ENCODE measurements around the gene WDR17.

DNA sequence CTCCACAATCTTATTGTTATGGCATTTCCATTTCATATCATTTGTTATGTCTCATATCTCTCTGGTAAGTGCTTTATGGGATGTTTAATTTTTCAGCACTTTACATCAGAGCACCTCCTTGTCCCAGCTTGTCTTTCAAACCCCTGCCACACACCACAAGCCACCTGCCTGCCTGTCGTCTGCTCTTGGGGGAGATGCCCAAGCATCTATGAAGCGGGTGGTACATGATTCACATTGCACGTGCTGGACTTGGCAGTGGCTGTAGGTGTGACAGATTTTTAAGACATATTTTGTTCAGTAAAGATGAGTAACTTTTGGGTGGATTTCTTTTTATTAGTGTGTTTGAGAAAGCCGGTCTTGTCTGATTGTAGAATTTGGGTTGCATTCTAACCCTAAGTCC, 143.9 kb downstream of the WDR17 start:
- TF ChIP-seq EP300 (IDR thresholded peaks at IDR 0.05): no peak
- TF ChIP-seq POLR2A (IDR thresholded peaks at IDR 0.05): no peak
